Panc1 (cell line): Measurements from ENCODE around the gene VRK3.
"Not testable (repeated sequence)": the region's sequence is repeated elsewhere in the genome, so short reads cannot be mapped to it uniquely, and the experiment has no call there.

Experiments
- CTCF ChIP-seq: fragments of 450-650 bp; IDR thresholded peaks from 2 replicates; pipeline ENCODE4 v1.5.1; 2017; ENCODE audit warnings: mild to moderate bottlenecking
- POLR2AphosphoS5 ChIP-seq: IDR thresholded peaks from 2 replicates; pipeline ENCODE4 v1.6.1; 2012; ENCODE audit warnings: mild to moderate bottlenecking, low read depth, low read length, moderate library complexity
- REST ChIP-seq, 2 experiments: IDR thresholded peaks; 2 replicates each; pipeline ENCODE4 v1.6.1; 2011 to 2012; ENCODE audit warnings: low read depth in 2 of 2, control low read depth in 1 of 2, low read length in 1 of 2, mild to moderate bottlenecking in 1 of 2, moderate library complexity in 1 of 2; ENCODE audit not compliant: insufficient read depth in 1 of 2
- SIN3A ChIP-seq: IDR thresholded peaks from 2 replicates; pipeline ENCODE4 v1.6.1; 2012; ENCODE audit warnings: low read depth, mild to moderate bottlenecking, low read length, moderate library complexity, borderline replicate concordance; ENCODE audit not compliant: insufficient read depth
- TCF7L2 ChIP-seq: IDR thresholded peaks from 2 replicates; pipeline ENCODE4 v1.6.1; 2011; ENCODE audit warnings: mild to moderate bottlenecking, low read depth, low read length, inconsistent platforms

GRCh38 chr19:49944567-49944966, 80.6 kb downstream of the VRK3 start:
- TF ChIP-seq CTCF; POLR2AphosphoS5; TCF7L2; REST (IDR thresholded peaks at IDR 0.05; ENCODE audit: insufficient read depth in 1 of 2, low read depth in 2 of 2, low read length in 1 of 2); SIN3A: not testable (repeated sequence)
